NCI-H526 treated with DMSO at 0.1 percent for 48 hours (cell line): ENCODE measurements around the gene BRD8.
A peak's percentile ranks its signal among the peaks of the same experiment; 100 is the strongest.
"Not testable (repeated sequence)": the region's sequence is repeated elsewhere in the genome, so short reads cannot be mapped to it uniquely, and the experiment has no call there.

Experiments
- DNase-seq: peaks from one replicate; lab custom pipeline; 2025; lab: John Stamatoyannopoulos, UW

The BRD8 gene, protein sequence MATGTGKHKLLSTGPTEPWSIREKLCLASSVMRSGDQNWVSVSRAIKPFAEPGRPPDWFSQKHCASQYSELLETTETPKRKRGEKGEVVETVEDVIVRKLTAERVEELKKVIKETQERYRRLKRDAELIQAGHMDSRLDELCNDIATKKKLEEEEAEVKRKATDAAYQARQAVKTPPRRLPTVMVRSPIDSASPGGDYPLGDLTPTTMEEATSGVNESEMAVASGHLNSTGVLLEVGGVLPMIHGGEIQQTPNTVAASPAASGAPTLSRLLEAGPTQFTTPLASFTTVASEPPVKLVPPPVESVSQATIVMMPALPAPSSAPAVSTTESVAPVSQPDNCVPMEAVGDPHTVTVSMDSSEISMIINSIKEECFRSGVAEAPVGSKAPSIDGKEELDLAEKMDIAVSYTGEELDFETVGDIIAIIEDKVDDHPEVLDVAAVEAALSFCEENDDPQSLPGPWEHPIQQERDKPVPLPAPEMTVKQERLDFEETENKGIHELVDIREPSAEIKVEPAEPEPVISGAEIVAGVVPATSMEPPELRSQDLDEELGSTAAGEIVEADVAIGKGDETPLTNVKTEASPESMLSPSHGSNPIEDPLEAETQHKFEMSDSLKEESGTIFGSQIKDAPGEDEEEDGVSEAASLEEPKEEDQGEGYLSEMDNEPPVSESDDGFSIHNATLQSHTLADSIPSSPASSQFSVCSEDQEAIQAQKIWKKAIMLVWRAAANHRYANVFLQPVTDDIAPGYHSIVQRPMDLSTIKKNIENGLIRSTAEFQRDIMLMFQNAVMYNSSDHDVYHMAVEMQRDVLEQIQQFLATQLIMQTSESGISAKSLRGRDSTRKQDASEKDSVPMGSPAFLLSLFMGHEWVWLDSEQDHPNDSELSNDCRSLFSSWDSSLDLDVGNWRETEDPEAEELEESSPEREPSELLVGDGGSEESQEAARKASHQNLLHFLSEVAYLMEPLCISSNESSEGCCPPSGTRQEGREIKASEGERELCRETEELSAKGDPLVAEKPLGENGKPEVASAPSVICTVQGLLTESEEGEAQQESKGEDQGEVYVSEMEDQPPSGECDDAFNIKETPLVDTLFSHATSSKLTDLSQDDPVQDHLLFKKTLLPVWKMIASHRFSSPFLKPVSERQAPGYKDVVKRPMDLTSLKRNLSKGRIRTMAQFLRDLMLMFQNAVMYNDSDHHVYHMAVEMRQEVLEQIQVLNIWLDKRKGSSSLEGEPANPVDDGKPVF

GRCh38 chr5:138178516-138179276 lies at the start of gene BRD8, which contains the start of gene KIF20A:
Gene BRD8 (minus strand): TSS chr5:138178630. CDS start chr5:138178614, 16 bp downstream.
Gene KIF20A (plus strand): TSS chr5:138179112. CDS start chr5:138179681, 569 bp downstream.
- DNase-seq: peak; percentile 98

GRCh38 chr5:138226910-138227309 lies 48.5 kb upstream of the BRD8 start:
- DNase-seq: no peak

- no peak for DNase-seq
Measured at GRCh38 chr5:138224712-138225111, 46.3 kb upstream of the BRD8 start.

- DNase-seq: no peak
Measured at GRCh38 chr5:138223532-138223931, 45.1 kb upstream of the BRD8 start.

DNA sequence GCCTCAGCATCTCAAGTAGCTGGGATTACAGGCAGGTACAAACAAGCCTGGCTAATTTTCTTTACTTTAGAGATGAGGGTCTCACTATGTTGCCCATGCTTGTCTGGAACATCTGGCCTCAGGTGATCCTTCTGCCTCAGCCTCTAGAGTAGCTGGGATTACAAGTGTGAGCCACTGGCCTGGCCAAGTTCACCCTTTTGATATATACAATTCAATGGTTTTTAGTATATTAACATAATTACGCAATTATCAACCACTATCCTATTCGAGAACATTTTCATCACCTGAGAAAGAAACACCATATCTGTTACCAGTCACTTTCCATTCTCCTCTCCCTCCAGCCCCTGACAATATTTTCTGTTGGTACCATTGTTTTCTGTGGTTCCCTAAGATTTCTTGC lies 38.4 kb upstream of the BRD8 start:
- no peak for DNase-seq

DNA sequence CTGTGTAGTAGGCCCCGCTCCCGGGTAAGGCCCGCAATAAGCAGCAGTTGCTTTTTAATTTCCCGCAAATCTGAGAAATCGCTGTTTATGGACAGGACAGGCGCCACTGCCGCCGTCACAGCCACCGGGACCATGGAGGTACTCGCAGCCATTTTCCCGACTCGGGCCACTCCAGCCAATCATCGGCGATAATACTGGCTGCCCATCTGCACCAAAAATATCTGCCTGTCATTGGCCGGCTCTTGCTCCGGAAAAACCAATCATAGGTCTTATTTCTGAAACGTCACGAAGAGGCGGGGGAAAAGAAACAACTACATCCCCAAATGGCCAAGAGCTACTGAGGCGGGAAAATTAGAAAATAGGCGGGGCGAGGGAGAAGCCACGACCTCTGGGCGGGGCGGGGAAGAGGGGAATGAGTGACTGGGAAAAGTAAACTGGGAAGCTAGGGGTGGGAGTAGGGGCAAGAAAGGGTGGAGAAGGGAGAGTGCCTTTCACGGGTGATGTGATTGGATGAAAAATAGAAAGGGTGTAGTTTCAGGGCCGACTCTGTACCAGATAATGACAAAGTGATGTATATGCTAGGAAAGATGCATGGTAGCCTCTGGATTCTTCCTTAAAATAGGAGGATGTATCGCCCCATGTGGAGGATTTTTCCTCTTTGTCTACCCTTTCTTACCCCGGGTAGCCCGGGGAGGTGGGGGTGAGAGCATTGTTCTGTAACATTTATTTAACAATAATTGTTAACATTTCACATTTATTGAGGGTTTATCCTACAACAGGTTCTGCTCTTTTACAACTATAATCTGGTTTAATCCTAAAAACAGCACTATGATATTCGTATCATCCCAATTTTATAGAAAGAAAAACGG lies 35.0 kb upstream of the BRD8 start, which contains the start of gene CDC23:
CDC23 (minus strand) TSS at position 163 of the 869 bp plus-strand sequence; CDS start at position 152, 11 bp downstream.
- peak; percentile 97 for DNase-seq

DNA sequence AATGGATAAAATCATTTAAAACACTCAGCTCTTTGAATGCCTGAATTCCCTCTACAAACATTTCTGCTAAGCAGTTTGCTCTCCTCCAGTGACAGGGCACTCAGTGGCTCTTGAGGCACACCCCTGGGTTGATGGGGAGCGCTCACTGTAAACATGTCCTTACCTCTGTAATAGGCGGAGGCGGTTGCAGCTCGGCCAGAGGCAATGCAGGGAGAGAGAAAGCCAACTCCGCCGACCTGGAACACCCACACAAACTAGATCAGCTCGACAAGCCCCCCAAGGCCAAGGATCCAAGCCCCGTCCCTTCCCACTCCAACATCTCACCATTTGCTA lies 34.4 kb upstream of the BRD8 start:
- no peak for DNase-seq

DNA sequence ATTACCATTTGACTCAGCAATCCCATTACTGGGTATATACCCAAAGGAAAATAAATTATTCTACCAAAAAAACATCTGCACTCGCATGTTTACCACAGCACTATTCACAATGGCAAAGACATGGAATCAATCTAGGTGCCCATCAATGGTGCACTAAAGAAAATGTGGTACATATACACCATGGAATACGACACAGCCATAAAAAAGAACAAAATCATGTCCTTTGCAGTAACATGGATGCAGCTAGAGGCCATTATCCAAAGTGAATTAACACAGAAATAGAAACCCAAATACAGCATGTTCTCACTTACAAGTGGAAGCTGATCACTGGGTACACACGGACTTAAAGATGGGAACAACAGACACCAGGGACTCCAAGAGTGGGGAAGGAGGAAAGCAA lies 32.6 kb upstream of the BRD8 start:
- DNase-seq: no peak

- not testable (repeated sequence) for DNase-seq
Measured at GRCh38 chr5:138193859-138194258, 15.4 kb upstream of the BRD8 start.

DNA sequence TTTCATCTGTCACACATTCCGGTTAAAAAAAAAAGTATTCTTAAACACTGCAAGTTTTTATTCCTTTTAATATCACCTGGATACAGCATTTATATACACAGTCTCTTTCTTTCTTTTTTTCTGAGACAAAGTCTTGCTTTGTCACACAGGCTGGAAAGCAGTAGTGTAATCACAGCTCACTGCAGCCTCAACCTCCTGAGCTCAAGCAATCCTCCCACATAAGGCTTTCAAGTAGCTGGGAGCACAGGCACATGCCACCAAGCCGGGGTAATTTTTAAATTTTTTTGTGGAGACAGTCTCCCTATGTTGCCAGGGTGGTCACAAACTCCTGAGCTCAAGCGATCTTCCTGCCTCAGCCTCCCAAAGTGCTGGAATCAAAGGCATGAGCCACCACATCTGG lies 14.4 kb upstream of the BRD8 start:
- DNase-seq: no peak

GRCh38 chr5:138188626-138189025 lies 10.2 kb upstream of the BRD8 start:
- DNase-seq: no peak

DNA sequence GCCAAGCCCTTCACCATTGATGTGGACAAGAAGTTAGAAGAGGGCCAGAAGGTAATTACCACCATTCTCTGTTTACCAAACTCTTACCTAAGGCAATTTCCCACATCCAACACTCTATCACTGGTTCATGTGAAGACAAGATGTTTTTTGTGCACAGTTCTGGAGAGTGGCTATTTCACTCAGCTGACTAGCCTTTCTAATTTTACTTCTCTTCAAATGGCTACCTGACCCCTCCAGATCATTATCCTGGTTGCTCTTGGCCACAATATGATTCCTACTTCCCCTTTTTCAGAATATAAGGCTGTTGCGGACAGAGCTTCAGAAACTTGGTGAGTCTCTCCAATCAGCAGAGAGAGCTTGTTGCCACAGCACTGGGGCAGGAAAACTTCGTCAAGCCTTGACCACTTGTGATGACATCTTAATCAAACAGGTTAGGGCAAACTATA lies 7.6 kb upstream of the BRD8 start:
- no peak for DNase-seq

DNA sequence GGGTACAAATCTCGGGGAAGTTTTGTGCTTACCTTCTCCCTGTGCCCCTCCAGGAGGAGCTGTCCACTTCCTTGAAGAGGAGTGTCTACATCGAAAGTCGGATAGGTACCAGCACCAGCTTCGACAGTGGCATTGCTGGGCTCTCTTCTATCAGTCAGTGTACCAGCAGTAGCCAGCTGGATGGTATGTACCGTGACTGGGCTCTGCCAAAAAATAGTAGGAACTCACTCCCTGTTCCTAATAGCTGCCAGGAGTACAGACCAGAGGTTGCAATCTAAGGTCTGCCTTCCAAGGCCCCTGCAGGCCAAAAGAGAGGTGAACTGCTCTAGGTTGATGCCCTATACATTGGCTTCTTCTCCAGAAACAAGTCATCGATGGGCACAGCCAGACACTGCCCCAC lies 4.4 kb upstream of the BRD8 start:
- DNase-seq: no peak

DNA sequence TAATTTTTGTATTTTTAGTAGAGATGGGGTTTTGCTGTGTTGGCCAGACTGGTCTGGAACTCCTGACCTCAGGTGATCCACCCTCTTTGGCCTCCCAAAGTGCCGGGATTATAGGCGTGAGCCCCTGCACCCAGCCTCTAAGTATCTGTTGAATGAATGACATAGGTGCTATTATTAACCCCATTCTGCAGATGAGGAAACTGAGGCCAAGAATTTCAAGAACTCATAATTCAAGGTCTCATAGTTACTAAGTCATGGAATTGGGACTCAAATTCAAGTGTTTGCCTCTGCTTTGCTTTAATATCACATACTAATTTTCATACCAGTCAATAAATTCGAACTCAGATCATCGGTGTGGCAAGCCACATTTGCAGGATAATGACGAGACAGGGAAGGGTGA lies 2.4 kb upstream of the BRD8 start:
- no peak for DNase-seq

GRCh38 chr5:138180183-138180782 lies 1.9 kb upstream of the BRD8 start:
- peak; percentile 60 for DNase-seq

GRCh38 chr5:138179277-138179857 lies 937 bp upstream of the BRD8 start:
- no peak for DNase-seq

- peak; percentile 8 for DNase-seq
Measured at GRCh38 chr5:138177941-138178515, 402 bp downstream of the BRD8 start.

- DNase-seq: no peak
Measured at GRCh38 chr5:138170299-138170698, 8.1 kb downstream of the BRD8 start.

DNA sequence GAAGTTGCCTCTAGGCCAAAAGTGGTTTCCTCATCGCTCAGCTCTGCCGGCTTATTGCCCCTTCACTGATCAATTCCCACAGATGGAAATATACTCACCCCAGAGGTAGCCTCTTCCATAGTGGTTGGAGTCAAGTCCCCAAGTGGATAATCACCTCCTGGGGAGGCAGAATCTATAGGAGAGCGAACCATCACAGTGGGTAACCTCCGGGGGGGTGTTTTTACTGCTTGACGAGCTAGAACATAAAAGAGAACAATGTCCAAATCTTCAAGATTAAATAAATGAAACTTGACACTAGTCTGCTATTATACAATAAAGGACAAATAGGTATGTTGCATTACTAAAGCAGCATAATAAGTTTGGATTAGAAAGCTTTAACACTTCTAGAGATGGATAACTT lies 9.3 kb downstream of the BRD8 start:
- DNase-seq: no peak
